Measurements from ENCODE around the gene TEK. TPM values are rescaled to one million over a fixed set of nuclear protein-coding genes. Genes with fewer than 3 reads are reported as not detected.

Gene TEK
- total RNA-seq (2014; rRNA removed; shearing (Covaris generic)) = 7.9 and 9.4 TPM in 2 replicates
- polyA plus RNA-seq (2016; fragmentation: Nextera tagmentation; extraction: Ambion mirVana) = 1.5 and 1.9 TPM in 2 replicates
- long read RNA-seq = 0 reads

DNA sequence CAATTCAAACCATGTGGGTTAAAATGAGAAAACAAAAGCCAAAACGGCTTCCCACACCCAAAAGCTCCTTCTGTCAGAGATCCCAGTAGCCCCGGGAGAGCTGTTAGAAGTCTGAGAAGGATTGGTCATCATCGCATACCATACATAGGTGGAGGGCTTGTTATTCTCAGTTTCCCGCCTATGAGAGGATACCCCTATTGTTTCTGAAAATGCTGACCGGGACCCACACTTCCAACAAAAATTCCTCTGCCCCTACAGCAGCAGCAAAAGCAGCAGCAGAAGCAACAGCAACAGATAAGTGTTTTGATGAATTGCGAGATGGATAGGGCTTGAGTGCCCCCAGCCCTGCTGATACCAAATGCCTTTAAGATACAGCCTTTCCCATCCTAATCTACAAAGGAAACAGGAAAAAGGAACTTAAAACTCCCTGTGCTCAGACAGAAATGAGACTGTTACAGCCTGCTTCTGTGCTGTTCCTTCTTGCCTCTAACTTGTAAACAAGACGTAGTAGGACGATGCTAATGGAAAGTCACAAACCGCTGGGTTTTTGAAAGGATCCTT is at the start of gene TEK:
Gene TEK (plus strand): TSS at position 245 of the 561 bp plus-strand sequence. CDS start 366 bp downstream, outside the sequence.
- peak within 1 kb of the TSS; percentile 46 for H3K4me3 ChIP-seq
- peak within 1 kb of the TSS; percentile 60 for H3K4me3 Mint-ChIP-seq
- H3K27ac Mint-ChIP-seq = peak within 1 kb of the TSS; percentile 59

DNA sequence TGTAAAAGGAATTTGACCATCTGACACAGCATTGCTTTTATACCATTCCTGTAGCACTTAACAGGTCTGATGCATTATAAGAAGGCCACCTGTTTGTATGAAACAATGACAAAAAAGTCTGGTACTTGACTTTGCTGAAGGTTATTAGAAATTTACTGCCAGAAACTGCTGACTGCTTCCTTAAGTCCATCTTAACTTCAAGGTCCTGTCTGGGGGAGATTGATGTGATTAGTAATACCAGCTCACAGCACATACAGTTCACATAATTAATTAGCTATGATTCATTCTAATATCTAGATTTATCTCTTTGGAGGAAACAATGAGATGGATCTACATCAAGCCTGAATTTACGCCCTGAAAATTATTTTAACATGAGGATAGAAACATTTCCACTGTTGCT is 49.6 kb upstream of the TEK start:
- H3K36me3 ChIP-seq (ENCODE audit: insufficient read depth) = no peaks in the 10 kb centered on the region
- no peaks in the 10 kb centered on the region for H3K79me2 ChIP-seq (replicated peaks; ENCODE audit: insufficient read depth)
- Mint-ChIP-seq H3K36me3 (ENCODE audit: low read depth) (no peaks in the 10 kb centered on the region), H3K27ac (no peak overlapping the region), H3K27me3 (ENCODE audit: insufficient read depth, low read depth, poor library complexity) (no peaks in the 10 kb centered on the region), H3K9me3 (no peaks in the 10 kb centered on the region), H3K4me1 (no peaks in the 10 kb centered on the region), H3K4me3 (no peak overlapping the region)
- DNase-seq (ENCODE audit: low spot score) = no peak
- no peak overlapping the region for H3K4me3 ChIP-seq
- no peak overlapping the region for H2AFZ ChIP-seq
- no peak overlapping the region for H3K27ac ChIP-seq (ENCODE audit: low read depth)
- H3K9me2 ChIP-seq (ENCODE audit: insufficient read depth) = no peaks in the 10 kb centered on the region
- H3F3A ChIP-seq (replicated peaks; ENCODE audit: low read depth) = no peaks in the 10 kb centered on the region
- TF ChIP-seq JUNB (IDR thresholded peaks at IDR 0.05; ENCODE audit: unreplicated experiment) (no peak), POLR2AphosphoS5 (IDR thresholded peaks at IDR 0.05; ENCODE audit: low read depth) (no peak), CREB1 (CRISPR knock-in tag; IDR thresholded peaks at IDR 0.05; ENCODE audit: low read depth) (no peak), EZH2 (IDR thresholded peaks at IDR 0.05; ENCODE audit: low read depth, unreplicated experiment) (no peak), ZNF331 (CRISPR knock-in tag; IDR thresholded peaks at IDR 0.05; ENCODE audit: low read depth) (no peak), STAT1 (IDR thresholded peaks at IDR 0.05; ENCODE audit: unreplicated experiment) (no peak), NANOG (IDR thresholded peaks at IDR 0.05; ENCODE audit: borderline replicate concordance) (no peak)
- TF ChIP-seq, protein P1, sequence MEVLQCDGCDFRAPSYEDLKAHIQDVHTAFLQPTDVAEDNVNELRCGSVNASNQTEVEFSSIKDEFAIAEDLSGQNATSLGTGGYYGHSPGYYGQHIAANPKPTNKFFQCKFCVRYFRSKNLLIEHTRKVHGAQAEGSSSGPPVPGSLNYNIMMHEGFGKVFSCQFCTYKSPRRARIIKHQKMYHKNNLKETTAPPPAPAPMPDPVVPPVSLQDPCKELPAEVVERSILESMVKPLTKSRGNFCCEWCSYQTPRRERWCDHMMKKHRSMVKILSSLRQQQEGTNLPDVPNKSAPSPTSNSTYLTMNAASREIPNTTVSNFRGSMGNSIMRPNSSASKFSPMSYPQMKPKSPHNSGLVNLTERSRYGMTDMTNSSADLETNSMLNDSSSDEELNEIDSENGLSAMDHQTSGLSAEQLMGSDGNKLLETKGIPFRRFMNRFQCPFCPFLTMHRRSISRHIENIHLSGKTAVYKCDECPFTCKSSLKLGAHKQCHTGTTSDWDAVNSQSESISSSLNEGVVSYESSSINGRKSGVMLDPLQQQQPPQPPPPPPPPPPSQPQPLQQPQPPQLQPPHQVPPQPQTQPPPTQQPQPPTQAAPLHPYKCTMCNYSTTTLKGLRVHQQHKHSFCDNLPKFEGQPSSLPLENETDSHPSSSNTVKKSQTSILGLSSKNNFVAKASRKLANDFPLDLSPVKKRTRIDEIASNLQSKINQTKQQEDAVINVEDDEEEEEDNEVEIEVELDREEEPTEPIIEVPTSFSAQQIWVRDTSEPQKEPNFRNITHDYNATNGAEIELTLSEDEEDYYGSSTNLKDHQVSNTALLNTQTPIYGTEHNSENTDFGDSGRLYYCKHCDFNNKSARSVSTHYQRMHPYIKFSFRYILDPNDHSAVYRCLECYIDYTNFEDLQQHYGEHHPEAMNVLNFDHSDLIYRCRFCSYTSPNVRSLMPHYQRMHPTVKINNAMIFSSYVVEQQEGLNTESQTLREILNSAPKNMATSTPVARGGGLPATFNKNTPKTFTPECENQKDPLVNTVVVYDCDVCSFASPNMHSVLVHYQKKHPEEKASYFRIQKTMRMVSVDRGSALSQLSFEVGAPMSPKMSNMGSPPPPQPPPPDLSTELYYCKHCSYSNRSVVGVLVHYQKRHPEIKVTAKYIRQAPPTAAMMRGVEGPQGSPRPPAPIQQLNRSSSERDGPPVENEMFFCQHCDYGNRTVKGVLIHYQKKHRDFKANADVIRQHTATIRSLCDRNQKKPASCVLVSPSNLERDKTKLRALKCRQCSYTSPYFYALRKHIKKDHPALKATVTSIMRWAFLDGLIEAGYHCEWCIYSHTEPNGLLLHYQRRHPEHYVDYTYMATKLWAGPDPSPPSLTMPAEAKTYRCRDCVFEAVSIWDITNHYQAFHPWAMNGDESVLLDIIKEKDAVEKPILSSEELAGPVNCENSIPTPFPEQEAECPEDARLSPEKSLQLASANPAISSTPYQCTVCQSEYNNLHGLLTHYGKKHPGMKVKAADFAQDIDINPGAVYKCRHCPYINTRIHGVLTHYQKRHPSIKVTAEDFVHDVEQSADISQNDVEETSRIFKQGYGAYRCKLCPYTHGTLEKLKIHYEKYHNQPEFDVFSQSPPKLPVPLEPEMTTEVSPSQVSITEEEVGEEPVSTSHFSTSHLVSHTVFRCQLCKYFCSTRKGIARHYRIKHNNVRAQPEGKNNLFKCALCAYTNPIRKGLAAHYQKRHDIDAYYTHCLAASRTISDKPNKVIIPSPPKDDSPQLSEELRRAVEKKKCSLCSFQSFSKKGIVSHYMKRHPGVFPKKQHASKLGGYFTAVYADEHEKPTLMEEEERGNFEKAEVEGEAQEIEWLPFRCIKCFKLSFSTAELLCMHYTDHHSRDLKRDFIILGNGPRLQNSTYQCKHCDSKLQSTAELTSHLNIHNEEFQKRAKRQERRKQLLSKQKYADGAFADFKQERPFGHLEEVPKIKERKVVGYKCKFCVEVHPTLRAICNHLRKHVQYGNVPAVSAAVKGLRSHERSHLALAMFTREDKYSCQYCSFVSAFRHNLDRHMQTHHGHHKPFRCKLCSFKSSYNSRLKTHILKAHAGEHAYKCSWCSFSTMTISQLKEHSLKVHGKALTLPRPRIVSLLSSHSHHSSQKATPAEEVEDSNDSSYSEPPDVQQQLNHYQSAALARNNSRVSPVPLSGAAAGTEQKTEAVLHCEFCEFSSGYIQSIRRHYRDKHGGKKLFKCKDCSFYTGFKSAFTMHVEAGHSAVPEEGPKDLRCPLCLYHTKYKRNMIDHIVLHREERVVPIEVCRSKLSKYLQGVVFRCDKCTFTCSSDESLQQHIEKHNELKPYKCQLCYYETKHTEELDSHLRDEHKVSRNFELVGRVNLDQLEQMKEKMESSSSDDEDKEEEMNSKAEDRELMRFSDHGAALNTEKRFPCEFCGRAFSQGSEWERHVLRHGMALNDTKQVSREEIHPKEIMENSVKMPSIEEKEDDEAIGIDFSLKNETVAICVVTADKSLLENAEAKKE (CRISPR knock-in tag; IDR thresholded peaks at IDR 0.05) = no peak
- TF ChIP-seq, protein P2, sequence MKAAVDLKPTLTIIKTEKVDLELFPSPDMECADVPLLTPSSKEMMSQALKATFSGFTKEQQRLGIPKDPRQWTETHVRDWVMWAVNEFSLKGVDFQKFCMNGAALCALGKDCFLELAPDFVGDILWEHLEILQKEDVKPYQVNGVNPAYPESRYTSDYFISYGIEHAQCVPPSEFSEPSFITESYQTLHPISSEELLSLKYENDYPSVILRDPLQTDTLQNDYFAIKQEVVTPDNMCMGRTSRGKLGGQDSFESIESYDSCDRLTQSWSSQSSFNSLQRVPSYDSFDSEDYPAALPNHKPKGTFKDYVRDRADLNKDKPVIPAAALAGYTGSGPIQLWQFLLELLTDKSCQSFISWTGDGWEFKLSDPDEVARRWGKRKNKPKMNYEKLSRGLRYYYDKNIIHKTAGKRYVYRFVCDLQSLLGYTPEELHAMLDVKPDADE (IDR thresholded peaks at IDR 0.05) = no peak
- TF ChIP-seq, protein P3, sequence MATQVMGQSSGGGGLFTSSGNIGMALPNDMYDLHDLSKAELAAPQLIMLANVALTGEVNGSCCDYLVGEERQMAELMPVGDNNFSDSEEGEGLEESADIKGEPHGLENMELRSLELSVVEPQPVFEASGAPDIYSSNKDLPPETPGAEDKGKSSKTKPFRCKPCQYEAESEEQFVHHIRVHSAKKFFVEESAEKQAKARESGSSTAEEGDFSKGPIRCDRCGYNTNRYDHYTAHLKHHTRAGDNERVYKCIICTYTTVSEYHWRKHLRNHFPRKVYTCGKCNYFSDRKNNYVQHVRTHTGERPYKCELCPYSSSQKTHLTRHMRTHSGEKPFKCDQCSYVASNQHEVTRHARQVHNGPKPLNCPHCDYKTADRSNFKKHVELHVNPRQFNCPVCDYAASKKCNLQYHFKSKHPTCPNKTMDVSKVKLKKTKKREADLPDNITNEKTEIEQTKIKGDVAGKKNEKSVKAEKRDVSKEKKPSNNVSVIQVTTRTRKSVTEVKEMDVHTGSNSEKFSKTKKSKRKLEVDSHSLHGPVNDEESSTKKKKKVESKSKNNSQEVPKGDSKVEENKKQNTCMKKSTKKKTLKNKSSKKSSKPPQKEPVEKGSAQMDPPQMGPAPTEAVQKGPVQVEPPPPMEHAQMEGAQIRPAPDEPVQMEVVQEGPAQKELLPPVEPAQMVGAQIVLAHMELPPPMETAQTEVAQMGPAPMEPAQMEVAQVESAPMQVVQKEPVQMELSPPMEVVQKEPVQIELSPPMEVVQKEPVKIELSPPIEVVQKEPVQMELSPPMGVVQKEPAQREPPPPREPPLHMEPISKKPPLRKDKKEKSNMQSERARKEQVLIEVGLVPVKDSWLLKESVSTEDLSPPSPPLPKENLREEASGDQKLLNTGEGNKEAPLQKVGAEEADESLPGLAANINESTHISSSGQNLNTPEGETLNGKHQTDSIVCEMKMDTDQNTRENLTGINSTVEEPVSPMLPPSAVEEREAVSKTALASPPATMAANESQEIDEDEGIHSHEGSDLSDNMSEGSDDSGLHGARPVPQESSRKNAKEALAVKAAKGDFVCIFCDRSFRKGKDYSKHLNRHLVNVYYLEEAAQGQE (IDR thresholded peaks at IDR 0.05; ENCODE audit: unreplicated experiment) = no peak
- no peak for ATAC-seq
- no peaks in the 10 kb centered on the region for H4K20me1 ChIP-seq (replicated peaks; ENCODE audit: insufficient read depth)
- H3K4me2 ChIP-seq = no peak overlapping the region
- H3K27me3 ChIP-seq (ENCODE audit: insufficient read depth) = no peaks in the 10 kb centered on the region
- no peaks in the 10 kb centered on the region for H3K4me1 ChIP-seq (ENCODE audit: insufficient read depth)

More for the DNA sequence above, at the start of gene TEK:
- H3K79me2 ChIP-seq (replicated peaks; ENCODE audit: insufficient read depth) = peaks cover 5% of the 10 kb centered on the region; the same call in 1 of the 2 replicates
- peaks cover 13% of the 10 kb centered on the region for H3K4me1 ChIP-seq (ENCODE audit: insufficient read depth)
- DNase-seq (ENCODE audit: low spot score) (peak; percentile 71), ATAC-seq (peak; percentile 87)
- H3K27me3 ChIP-seq (ENCODE audit: insufficient read depth) = no peaks in the 10 kb centered on the region
- peak within 1 kb of the TSS; percentile 85 for H3K27ac ChIP-seq (ENCODE audit: low read depth)
- peak within 1 kb of the TSS; percentile 83 for H2AFZ ChIP-seq
- no peak for TF ChIP-seq CREB1 (CRISPR knock-in tag; IDR thresholded peaks at IDR 0.05; ENCODE audit: low read depth)
- Mint-ChIP-seq H3K36me3 (ENCODE audit: low read depth) (no peaks in the 10 kb centered on the region), H3K4me1 (peaks cover 15% of the 10 kb centered on the region), H3K9me3 (no peaks in the 10 kb centered on the region), H3K27me3 (ENCODE audit: insufficient read depth, low read depth, poor library complexity) (no peaks in the 10 kb centered on the region)
- no peaks in the 10 kb centered on the region for H3F3A ChIP-seq (replicated peaks; ENCODE audit: low read depth)
- H3K4me2 ChIP-seq = peak within 1 kb of the TSS; percentile 72
- no peaks in the 10 kb centered on the region for H3K9me2 ChIP-seq (ENCODE audit: insufficient read depth)
- no peaks in the 10 kb centered on the region for H4K20me1 ChIP-seq (replicated peaks; ENCODE audit: insufficient read depth)
- H3K36me3 ChIP-seq (ENCODE audit: insufficient read depth) = no peaks in the 10 kb centered on the region

Measured in GM23338 (cell line).